Neural crest cell (in vitro differentiated cells): ENCODE measurements around the gene SPATA31C2. TPM values are rescaled to one million over a fixed set of nuclear protein-coding genes. Genes with fewer than 3 reads are reported as not detected.

Source experiments
- DNase-seq: peaks from one replicate; pipeline ENCODE4 v3.0.0; 2021; ENCODE audit warnings: low read depth, mixed read lengths, low spot score
- H3K27ac Mint-ChIP-seq: one replicate; pipeline ENCODE4 v1.8.0; 2021; ENCODE audit warnings: mild to moderate bottlenecking, mixed read lengths; ENCODE audit not compliant: unreplicated experiment
- H3K27me3 Mint-ChIP-seq: 2 replicates; pipeline ENCODE4 v1.8.0; 2021; ENCODE audit warnings: low read depth, mild to moderate bottlenecking, mixed read lengths
- H3K36me3 Mint-ChIP-seq: 2 replicates; pipeline ENCODE4 v1.8.0; 2021; ENCODE audit warnings: low read depth, mild to moderate bottlenecking, mixed read lengths
- H3K4me1 Mint-ChIP-seq: 2 replicates; pipeline ENCODE4 v1.8.0; 2021; ENCODE audit warnings: mixed read lengths
- H3K4me3 Mint-ChIP-seq: one replicate; pipeline ENCODE4 v1.8.0; 2021; ENCODE audit warnings: mild to moderate bottlenecking, mixed read lengths
- H3K9me3 Mint-ChIP-seq: 2 replicates; pipeline ENCODE4 v1.8.0; 2021; ENCODE audit warnings: mixed read lengths
- total RNA-seq: library from RNA; stranded (reverse); gene quantifications from 2 replicates; pipeline ENCODE4 v1.2.1, GENCODE V29; 2021
- TF ChIP-seq, protein P1 (sequence below): fragments of 200-600 bp; sonication (generic); conservative IDR thresholded peaks from 2 replicates; pipeline ENCODE4 v1.5.0; 2021; ENCODE audit warnings: antibody characterized with exemption, mild to moderate bottlenecking

Gene SPATA31C2
- total RNA-seq, 1 donor from 2014 or later: 2.0 TPM

DNA sequence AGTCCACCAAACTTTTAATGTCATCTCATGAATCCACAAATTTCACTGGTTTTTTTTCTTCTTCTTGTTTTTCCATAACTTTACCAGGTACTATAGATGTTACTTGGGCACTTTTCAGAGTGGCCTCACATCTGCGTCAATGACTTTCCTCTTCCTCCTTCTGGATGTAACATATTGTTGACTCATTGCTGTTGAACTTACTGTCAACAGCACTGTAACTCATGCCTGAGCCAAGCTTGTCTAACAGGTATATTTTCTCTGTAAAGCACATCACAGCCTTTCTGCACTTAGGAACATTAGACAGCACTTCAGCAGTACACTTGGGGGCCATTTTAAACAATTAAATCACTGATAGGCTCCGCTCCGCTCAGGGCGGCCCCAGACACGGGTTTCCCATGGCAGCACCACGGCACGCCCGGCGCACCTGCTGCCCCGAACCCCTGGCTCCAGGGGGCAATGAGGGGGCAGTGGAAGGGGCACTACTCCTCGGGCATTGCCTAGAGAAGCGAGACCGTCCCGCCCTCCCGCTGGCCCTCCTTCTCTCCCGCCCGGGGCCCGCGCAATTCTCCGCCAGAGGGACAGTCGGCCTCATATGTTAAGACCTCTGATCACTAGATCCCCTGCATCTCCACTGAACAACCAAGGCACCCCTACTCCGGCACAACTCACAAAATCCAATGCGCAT is 41.9 kb upstream of the SPATA31C2 start:
- H3K9me3 Mint-ChIP-seq: peaks cover 2% of the 10 kb centered on the region
- no peak for DNase-seq
- peaks cover 12% of the 10 kb centered on the region for H3K27me3 Mint-ChIP-seq
- no peak overlapping the region for H3K4me3 Mint-ChIP-seq
- TF ChIP-seq, protein P1, sequence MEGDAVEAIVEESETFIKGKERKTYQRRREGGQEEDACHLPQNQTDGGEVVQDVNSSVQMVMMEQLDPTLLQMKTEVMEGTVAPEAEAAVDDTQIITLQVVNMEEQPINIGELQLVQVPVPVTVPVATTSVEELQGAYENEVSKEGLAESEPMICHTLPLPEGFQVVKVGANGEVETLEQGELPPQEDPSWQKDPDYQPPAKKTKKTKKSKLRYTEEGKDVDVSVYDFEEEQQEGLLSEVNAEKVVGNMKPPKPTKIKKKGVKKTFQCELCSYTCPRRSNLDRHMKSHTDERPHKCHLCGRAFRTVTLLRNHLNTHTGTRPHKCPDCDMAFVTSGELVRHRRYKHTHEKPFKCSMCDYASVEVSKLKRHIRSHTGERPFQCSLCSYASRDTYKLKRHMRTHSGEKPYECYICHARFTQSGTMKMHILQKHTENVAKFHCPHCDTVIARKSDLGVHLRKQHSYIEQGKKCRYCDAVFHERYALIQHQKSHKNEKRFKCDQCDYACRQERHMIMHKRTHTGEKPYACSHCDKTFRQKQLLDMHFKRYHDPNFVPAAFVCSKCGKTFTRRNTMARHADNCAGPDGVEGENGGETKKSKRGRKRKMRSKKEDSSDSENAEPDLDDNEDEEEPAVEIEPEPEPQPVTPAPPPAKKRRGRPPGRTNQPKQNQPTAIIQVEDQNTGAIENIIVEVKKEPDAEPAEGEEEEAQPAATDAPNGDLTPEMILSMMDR: no peak
- no peaks in the 10 kb centered on the region for H3K4me1 Mint-ChIP-seq
- no peak overlapping the region for H3K27ac Mint-ChIP-seq
- H3K36me3 Mint-ChIP-seq: no peaks in the 10 kb centered on the region

DNA sequence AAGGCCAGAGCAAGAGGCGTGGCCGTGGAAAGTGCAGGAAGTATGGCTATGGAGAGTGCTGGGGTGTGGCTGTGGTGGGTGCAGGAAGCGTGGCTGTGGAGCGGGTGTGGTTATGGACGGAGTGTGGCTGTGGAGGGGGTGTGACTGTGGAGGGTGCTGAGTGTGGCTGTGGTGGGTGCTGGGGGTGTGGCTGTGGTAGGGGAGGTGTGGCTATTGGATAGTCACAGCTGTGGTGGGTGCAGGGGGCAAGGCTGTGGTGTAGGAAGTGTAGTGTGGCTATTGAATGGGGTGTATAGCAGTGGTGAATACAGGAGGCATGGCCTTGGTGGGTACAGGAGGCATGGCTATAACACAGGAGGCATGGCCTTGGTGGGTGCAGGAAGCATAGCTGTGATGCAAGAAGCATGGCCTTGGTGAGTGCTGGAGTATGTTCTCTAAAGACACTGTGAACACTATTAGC is 40.8 kb upstream of the SPATA31C2 start:
- TF ChIP-seq, protein P1: no peak
- no peak overlapping the region for H3K27ac Mint-ChIP-seq
- peaks cover 12% of the 10 kb centered on the region for H3K27me3 Mint-ChIP-seq

DNA sequence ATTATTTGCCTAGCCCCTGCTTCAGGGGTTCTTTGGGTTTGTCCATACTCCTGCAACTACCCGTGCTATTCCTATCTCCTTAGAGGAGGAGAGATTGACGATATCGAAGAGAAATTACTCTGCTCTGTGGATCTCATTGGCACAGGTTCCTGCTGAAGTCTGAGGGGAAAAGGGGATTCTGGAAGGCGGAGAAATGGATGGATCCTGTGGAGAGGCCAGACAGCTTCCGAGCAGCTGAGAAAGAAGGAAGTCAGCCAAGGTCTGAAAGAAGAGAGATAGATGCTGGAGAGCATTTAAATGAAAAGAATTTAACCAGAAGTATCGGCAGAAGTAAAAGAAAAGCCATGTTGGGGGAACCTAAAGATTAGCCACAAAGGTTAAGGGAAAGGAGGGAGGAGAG is 40.4 kb upstream of the SPATA31C2 start:
- Mint-ChIP-seq H3K27me3 (peaks cover 12% of the 10 kb centered on the region), H3K4me3 (no peak overlapping the region), H3K9me3 (peaks cover 2% of the 10 kb centered on the region), H3K27ac (no peak overlapping the region), H3K4me1 (no peaks in the 10 kb centered on the region), H3K36me3 (no peaks in the 10 kb centered on the region)
- TF ChIP-seq, protein P1: no peak
- no peak for DNase-seq

More for the DNA sequence above, 40.8 kb upstream of the SPATA31C2 start:
- Mint-ChIP-seq H3K4me3 (no peak overlapping the region), H3K9me3 (peaks cover 2% of the 10 kb centered on the region), H3K36me3 (no peaks in the 10 kb centered on the region), H3K4me1 (no peaks in the 10 kb centered on the region)
- no peak for DNase-seq

DNA sequence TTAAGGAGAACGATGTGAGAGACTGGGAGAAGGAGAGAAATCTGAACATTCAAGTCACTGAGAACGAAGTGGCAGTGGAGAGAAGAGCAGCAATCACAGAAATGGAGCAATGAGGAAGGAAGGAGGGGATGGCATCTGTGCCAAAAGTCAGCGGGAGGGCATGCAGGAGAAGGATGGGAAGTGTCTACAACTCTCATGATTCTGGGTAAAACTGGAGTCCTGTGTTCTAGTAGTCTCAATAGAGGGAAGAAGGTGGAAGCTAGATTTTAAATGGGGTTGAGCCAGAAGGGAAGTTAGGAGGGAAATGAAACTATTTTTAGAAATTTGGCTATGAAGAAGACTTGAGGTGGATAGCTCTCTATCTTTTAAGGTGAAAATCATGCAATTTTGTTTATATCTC is 39.1 kb upstream of the SPATA31C2 start:
- Mint-ChIP-seq H3K9me3 (peaks cover 2% of the 10 kb centered on the region), H3K4me1 (no peaks in the 10 kb centered on the region), H3K4me3 (no peak overlapping the region), H3K36me3 (no peaks in the 10 kb centered on the region), H3K27me3 (peaks cover 12% of the 10 kb centered on the region), H3K27ac (no peak overlapping the region)
- DNase-seq: no peak
- TF ChIP-seq, protein P1: no peak

DNA sequence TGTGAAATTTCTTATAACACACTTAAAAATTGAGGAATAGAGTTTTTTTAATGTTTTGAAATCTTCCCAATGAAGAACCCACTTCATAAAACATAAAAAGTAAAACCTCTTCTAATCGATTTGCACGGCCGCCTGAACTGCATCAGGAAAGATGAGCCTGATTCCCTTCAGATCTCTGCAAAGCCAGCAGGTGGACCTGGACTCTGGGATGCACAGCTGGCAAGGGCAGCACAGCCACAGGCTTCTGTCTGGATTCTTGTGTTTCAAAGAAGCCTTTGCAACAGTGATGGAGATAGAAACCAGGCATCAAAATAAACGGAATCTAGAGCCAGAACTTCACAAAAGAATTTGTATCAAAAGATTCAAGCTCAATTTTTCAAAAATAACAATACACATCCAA is 36.0 kb upstream of the SPATA31C2 start:
- H3K36me3 Mint-ChIP-seq: no peaks in the 10 kb centered on the region
- H3K4me1 Mint-ChIP-seq: no peaks in the 10 kb centered on the region
- TF ChIP-seq, protein P1: no peak
- no peak overlapping the region for H3K4me3 Mint-ChIP-seq
- no peak for DNase-seq
- no peak overlapping the region for H3K27ac Mint-ChIP-seq
- peaks cover 2% of the 10 kb centered on the region for H3K9me3 Mint-ChIP-seq
- peaks cover 12% of the 10 kb centered on the region for H3K27me3 Mint-ChIP-seq
